HG02852 (cell line): ENCODE measurements around the gene YIPF5.

Experiments
- ATAC-seq: cut with Tn5 transposase; IDR thresholded peaks from one replicate; pipeline ENCODE4 v1.9.1; 2021; ENCODE audit warnings: mild to moderate bottlenecking, moderate library complexity; ENCODE audit not compliant: unreplicated experiment

Gene YIPF5

GRCh38 chr5:144183254-144183889, 12.9 kb upstream of the YIPF5 start:
- no peak for ATAC-seq

DNA sequence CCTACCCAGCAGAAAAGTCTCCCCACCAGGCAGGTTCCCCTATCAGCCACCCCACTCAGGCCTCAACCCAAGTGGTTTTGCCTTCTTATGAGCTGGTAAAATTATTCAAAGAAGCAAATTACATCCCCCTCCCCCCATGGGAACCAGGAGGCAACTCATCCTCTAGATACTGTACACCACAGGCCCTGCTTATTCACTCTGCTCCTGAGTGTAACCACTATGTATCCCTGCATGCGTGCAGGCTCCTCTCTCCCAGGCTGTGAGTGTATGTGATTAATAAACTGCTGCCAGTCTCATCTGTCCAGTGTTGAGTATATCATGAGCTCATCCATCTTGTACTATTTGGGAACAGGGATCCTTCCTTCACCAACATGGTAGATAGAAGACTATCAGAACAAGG, 8.8 kb upstream of the YIPF5 start:
- no peak for ATAC-seq

GRCh38 chr5:144177548-144177947, 7.1 kb upstream of the YIPF5 start:
- ATAC-seq, result no peak

DNA sequence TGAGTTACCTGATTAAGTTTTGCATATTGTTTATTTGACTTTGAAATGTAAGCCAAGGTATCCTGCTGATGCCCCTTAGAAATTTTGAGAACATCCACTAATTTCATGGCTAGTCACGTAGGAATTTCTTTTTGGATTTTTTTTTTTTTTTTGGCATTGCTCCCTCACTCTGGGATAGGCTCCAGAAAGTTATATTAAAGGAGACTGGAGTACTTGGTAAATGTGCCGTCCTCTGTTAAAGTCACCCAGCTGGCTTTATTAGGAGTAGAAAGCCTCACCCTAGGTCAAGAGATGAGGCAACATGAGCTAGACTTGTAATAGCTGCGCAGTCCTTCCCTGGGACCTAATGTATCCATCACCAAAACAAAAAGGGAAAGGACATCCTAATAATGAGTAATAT, 3.3 kb upstream of the YIPF5 start:
- ATAC-seq, result no peak

GRCh38 chr5:144169904-144170275, 569 bp downstream of the YIPF5 start:
- ATAC-seq, result peak; percentile 2

DNA sequence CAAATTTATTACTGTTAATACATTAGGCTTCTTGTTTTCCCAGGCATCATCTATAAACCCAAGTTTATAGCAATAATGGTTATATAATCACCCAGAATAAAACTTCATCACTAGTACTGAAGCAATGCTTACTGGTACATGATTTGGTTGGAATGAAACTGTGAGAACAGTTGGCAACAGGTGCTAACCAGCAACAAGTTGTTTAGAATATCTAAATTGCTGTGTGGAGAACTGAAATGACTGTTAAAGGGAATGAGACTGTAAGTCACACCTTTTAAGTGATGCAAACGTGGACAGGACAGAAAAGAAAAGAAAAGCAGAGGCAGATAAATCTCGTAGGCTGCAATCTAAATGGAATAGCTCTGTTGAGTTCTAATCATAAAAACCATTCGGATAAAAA, 2.5 kb downstream of the YIPF5 start:
- no peak for ATAC-seq

- no peak for ATAC-seq
Measured at GRCh38 chr5:144166696-144167095, 3.8 kb downstream of the YIPF5 start.

DNA sequence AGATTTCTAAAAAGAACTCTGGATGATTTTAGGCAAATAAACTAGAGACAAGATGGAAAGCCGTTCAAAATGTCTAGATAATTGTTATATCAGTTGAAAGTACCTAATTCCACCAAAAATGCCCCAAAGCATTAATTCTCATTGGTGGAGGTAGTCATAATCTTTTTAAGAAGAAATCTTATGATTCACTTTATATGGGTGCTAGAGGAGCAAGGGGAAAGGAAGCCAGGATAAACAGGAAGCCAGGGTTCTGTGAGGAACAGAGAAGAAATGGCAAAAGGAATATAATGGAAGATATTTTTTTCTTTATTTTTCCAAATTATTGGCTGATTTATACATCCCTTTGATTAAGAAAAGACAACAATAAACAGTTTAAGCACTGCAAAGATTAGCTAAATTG, 7.8 kb downstream of the YIPF5 start:
- ATAC-seq, result no peak

DNA sequence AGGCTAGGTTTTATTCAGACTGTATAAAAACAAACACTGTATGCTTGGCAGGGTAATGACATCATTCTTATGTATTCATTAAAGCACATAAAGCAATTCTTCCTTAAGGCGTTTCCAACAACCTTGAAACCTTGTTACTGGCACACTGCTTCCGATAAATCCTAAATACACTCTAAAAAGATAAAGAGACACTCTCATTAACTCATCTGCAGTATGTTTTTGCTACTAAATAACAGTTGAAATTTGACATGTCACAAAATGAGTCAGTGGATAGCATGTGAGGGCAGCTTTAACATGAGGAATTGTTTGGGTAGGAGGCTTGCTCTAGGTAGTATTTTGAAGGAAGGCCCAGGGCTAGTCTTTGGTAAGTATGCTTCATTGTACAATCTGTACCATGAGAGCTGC, 13.7 kb downstream of the YIPF5 start:
- ATAC-seq, result no peak

DNA sequence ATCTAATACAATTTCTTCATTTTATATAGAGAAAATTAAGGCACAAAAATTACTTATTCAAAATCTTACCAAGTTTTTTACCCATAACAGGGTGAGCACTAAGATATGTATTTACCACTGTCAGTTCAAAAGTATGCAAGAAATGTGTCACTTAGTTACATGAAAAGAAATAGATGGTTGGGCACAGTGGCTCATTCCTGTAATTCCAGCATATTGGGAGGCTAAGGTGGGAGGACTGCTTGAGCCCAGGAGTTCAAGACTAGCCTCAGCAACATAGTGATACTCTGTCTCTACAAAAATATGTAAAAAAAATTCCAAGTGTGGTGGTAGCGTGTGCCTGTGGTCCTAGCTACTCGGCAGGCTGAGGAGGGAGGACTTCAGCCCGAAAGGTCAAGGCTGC, 19.4 kb downstream of the YIPF5 start:
- ATAC-seq, result no peak

DNA sequence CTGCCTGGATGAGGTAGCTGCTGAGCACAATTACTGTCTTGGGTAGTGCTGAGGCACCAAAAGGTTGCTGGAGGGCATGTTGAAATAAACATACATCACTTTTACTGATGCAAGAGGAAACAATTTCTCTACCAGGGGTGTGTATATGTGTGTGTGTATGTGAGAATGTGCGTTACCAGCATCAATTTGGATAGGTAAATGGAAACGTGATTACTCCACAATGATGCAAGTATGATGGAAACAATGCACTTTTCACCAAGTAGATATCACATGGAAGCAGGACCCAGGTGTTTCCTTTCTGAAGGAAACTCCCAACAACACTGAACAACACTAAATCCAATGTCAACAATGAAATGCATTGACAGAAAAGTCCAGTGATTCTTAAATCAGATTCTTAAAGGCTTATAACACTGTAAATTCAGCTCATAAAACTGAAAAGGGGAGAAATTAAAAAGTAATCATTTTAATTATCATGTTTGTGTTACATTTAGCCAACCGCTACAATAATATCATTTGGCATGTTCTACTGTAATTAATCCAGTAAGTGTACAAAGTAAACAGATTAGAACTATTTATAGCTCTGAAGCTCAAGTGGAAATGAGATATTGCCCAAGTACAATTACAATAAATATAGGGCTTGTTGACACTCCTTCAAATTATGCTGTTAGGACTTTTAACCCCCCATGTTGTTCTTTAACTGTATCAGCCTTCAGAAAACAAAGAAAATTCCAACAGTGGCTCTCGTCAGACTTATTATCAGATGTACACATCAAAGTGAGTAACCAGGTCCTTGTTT, 25.3 kb downstream of the YIPF5 start:
- ATAC-seq, result no peak

DNA sequence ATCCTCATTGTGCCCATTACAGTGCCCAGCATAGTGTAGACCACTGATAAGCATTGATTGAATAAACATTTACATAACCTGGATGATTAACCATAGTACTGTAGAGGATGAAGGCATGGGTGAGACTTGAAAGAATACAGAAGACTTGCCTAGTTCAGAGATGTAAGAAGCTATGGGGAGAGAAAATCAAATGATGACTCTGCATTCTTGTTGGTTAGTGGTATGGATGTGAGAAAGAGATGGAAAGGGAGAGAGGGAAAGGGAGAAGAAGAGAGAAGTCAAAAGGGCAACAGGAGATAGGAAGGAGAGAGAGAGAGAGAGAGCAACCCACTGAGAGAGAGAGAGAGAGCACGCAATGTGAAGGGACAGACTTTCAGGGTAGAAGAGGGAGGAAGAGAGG, 26.8 kb downstream of the YIPF5 start:
- ATAC-seq, result no peak

DNA sequence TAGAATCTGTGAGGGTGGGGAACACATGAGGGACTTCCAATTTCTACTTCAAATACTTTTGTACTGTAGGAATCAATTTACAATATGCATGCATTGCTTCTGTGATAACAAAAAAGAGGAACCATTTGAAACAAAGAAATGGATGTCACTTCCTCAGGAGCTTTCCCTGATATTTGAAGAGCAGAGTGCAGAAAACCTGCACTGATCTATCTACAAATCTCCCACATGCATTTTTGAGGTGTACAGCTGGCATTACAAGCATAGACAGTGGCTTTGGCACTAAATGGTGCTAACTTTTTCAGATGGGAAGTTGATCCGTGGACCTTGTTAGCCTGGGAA, 27.7 kb downstream of the YIPF5 start:
- no peak for ATAC-seq

GRCh38 chr5:144142139-144142823, 28.2 kb downstream of the YIPF5 start:
- peak; percentile 96 for ATAC-seq

DNA sequence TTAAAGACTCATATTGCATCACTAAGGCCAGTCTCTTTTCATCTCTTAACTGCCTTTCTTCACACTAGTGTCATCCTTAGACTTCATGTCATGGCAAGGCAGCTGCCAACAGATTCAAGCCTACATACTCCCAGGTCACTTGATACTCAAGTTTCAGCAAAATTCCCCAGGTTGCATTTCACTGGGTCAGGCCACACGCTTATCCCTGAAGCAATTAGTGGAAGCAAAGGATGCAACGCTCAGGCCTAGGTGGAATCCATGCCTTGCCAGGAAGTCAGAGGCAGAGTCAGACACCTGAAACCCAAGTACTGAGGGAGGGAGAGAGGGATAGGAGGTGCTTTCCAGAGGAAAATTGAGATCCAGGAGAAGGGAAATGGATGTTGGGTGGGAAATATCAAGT, 28.9 kb downstream of the YIPF5 start:
- no peak for ATAC-seq

DNA sequence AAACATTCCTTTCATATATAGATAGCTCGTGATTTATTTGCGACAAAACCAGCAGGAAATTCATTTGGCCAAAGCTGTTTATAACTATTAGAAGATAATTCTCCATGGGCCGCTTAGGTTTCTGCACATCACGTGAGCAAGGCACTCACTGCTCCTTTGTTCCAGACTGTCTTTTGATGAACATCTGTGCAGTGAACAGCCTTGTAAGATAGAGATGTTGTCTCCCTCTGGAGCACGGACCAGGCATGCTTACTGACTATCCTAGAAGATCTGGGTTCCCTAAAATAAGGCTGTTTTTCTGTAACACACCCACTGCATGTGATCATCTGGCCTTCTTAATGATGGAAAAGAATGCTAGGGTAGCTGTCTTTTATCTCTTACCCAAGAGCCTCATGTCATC, 30.9 kb downstream of the YIPF5 start:
- ATAC-seq, result no peak

DNA sequence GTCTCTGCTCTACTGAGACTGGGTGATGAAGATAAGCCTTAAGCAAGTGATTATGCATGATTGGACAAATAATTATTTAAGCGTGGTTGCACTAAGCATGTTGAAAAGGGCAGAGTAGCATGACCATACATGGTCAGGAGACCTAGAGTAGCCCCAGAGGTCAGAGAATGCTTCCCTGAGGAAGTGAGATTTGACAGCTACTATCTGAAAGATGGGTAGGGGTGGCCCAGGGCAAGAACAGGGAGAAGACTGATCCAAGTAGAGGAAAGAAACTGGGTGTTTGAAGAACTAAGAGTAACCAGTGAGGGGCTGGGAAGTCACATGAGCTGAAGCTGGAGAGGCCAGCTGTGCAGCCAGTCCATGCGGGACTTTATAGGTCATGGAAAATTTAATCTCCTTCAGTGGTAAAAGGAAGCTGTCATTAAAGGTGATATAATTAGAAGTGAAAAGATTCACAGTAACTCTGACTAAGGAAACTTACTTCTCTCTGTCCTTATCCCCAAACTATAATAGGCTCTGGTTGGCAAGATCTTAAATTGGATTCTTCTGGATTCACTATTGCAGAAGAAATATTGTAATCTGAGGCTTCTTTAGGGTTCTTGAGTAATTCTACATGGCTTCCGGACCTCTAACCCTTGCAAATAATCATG, 35.2 kb downstream of the YIPF5 start:
- ATAC-seq, result no peak

GRCh38 chr5:144134194-144134826, 36.1 kb downstream of the YIPF5 start:
- ATAC-seq, result no peak

GRCh38 chr5:144133050-144133633, 37.3 kb downstream of the YIPF5 start:
- no peak for ATAC-seq

GRCh38 chr5:144131261-144131660, 39.2 kb downstream of the YIPF5 start:
- ATAC-seq, result no peak

DNA sequence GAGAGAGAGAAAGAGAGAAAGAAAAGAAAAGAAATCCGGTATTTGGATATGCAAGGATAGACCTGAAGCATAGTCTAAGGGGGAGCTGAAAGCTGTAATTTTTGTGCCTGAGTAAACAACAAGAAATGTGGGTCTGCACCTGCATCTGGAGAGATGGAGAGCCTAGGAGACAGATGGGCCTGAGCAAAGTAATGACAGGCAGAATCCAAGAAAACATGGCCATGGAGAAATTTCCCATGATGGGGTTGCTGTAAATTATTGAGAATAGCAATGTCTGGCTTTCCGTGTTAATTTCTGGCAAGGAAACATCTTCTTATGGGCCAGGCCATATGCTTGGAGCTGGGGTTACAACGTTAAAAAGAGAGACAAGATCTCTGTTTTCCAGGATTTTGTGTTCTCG, 40.2 kb downstream of the YIPF5 start:
- no peak for ATAC-seq
